GM21619 (cell line): ENCODE data around the gene SEPTIN5.
"Not testable (repeated sequence)": the region's sequence is repeated elsewhere in the genome, so short reads cannot be mapped to it uniquely, and the experiment has no call there.

ENCODE experiments used
- ATAC-seq: cut with Tn5 transposase; IDR thresholded peaks from one replicate; pipeline ENCODE4 v1.9.1; 2021; ENCODE audit not compliant: unreplicated experiment

The SEPTIN5 gene

DNA sequence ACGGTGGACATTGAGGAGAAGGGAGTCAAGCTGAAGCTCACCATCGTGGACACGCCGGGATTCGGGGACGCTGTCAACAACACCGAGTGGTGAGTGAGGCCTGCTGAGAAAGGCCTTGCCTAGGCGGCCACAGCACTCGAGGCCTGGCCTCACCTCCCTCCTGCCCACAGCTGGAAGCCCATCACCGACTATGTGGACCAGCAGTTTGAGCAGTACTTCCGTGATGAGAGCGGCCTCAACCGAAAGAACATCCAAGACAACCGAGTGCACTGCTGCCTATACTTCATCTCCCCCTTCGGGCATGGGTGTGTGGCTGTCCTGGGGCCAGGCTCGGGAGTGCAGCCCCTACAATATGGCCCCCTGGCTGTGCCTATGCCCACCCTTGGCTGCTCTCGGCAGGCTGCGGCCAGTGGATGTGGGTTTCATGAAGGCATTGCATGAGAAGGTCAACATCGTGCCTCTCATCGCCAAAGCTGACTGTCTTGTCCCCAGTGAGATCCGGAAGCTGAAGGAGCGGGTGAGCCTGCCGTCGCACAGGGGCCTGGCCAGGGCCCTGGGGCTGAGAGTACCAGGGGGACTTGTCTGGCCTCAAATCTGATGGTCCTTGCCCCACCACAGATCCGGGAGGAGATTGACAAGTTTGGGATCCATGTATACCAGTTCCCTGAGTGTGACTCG lies 6.0 kb downstream of the SEPTIN5 start:
- no peak for ATAC-seq

DNA sequence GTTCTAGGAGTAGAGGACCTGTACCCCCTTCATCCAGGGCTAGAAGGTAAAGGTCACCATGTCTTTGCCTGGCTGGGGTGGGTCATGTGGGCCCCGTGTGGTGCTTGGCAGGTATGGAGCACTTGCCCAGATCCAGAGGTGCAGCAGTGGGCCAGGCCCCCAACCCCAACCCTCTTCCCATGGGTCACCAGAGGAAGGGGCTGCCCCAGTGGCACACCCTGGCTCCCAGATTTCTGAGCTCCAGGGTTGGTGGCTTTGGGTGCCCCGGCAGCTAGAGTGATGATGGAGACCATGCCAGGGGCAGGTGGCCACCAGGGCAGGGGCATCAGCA lies 6.7 kb downstream of the SEPTIN5 start:
- no peak for ATAC-seq

DNA sequence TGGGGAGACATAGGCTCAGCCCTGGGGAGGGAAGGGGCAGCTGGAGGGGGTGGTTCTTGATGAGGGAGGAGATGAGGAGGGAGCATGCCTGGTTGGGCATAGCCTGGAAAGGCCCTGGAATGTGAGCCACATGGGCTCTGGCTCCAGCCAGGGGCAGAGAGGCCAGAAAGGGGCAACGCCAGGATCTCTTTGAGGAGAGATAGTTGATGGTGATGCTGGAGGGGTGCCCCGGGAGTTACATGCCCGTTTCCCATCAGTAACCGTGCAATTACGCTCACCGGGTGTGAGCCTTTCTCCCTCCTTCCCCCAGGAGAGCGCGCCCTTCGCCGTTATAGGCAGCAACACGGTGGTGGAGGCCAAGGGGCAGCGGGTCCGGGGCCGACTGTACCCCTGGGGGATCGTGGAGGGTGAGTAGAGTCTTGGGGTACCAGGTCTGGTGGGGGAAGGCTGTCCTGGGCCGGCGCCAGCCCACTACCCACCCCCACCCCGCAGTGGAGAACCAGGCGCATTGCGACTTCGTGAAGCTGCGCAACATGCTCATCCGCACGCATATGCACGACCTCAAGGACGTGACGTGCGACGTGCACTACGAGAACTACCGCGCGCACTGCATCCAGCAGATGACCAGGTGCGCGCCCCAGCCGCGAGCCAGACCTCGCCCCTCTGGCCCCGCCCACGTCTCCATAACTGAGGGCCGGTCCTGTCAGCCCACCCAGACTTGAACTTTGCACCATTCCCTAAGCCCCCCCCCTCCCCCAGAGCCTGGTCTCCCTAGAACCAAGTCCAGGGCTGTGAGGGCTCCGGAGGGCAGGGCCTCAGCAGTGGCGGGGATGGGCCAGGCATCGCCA lies 7.3 kb downstream of the SEPTIN5 start:
- no peak for ATAC-seq

DNA sequence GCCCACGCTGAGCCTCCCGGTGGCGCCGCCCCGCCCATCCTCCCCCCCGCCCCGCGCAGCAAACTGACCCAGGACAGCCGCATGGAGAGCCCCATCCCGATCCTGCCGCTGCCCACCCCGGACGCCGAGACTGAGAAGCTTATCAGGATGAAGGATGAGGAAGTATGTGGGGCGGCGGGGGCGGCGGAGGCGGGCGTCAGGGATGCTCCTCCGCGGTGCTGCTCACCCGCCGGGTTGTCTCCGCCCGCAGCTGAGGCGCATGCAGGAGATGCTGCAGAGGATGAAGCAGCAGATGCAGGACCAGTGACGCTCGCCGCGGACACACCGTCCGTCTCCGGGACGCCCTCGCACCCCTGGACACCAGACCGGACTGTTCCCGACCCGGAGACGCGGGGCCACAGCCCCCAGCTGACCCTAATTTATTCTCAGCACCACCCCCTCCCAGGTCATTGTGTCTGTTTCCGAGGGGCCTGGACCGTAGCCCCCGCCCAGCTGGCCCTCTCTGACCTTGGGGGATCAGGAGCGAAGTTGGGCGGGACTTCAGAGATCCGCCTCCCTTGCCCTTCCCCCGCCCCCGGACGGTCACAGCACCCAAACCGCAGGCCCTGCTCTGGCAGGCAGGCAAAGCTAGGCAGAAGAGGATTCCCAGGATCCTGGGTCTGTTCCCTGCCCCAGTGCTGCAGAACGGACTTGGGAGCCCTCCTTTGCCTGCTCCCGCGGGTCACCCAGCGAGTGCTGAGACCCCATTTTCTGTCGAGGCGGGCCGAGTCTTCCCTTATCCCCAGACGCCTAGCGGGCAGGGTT lies 8.1 kb downstream of the SEPTIN5 start:
- ATAC-seq: no peak

DNA sequence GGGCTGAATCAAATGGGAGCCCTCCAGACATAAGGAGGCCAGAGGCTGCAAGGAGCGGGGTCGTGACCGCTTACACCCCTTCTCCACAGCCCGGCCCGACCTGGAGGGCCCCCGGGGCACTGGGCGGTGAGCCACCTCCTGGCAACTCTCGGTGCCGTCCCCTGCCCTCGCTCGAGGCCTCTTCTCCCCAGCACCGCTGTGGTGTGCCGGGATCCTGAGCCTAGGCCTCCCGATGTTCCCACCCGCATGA lies 8.6 kb downstream of the SEPTIN5 start:
- no peak for ATAC-seq

DNA sequence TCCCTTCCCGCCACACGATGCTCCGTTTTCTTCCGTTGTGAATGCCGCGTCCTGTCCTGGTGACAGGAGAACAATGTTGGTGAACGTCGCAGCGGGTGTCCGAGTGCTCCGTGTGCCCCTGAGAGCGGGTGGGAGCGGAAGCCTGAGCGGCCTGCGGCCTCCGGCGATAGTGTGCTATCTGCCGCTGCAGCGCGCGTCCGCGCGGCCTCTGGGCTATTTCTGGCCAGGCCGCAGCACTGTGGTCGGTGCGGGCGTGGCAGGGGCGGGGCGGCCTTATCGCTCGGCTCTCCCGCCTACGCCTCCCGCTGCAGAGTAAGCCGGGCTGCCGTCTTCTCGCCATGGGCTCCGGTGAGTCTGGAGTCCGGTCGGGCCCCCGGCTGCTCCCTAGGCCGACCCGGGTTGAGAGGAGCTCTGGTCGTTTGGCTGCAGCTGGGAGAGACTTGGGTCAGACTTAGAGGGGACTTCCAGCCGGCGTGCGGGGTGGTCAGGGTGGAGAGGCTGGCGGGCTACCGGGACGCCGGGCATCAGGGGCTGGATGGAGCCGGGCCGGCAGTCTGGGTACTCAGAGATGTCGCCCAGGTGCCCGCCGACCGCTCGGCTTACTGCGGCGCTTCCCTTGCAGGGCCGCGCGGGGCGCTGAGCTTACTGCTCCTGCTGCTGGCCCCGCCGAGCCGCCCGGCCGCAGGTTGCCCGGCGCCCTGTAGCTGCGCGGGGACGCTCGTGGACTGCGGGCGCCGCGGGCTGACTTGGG lies 9.1 kb downstream of the SEPTIN5 start, which contains the start of gene GP1BB:
Gene GP1BB, plus strand, starts transcription at position 308 of the 751 bp plus-strand sequence. Its CDS starts 31 bp downstream, at position 339.
- ATAC-seq: no peak

DNA sequence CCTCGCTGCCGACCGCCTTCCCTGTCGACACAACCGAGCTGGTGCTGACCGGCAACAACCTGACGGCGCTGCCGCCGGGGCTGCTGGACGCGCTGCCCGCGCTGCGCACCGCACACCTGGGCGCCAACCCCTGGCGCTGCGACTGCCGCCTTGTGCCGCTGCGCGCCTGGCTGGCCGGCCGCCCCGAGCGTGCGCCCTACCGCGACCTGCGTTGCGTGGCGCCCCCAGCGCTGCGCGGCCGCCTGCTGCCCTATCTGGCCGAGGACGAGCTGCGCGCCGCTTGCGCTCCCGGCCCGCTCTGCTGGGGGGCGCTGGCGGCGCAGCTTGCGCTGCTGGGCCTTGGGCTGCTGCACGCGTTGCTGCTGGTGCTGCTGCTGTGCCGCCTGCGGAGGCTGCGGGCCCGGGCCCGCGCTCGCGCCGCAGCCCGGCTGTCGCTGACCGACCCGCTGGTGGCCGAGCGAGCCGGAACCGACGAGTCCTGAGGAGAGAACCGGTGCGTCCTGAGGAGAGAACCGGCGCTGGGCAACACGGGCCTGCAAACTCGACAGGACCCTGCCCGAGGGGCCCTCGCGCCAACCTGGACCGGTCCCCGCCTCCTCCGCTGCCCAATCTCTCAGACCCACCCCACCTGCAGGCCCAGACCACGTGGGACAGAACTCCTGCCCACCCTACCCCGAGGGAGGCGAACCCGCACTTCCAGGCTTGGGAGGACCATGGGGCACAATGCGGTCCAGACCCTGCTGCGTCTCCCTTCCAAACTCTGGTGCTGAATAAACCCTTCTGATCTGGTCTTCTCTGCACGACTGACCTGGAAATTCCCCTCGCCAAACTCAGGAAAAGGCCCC lies 9.9 kb downstream of the SEPTIN5 start:
- ATAC-seq: no peak

DNA sequence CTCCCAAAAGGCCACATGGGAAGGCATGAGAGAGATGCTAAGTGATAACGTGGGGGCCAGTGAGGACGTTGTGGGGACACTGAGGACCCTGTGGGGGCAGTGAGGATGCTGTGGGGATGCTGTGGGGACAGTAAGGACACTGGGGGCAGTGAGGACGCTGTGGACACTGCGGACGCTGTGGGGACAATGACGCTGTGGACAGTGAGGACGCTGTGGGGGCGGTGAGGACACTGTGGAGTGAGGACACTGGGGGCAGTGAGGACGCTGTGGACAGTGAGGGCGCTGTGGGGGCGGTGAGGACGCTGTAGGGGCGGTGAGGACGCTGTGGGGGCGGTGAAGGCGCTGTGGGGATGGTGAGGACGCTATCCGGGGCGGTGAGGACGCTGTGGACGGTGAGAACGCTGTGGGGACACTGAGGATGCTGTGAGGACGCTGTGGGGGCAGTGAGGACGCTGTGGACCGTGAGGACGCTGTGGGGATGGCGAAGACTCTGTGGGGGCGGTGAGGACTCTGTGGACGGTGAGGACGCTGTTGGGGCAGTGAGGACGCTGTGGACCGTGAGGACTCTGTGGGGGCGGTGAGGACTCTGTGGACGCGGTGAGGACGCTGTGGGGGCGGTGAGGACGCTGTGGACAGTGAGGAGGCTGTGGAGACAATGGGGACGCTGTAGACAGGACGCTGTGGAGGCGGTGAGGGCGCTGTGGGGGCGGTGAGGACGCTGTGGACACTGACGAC lies 10.8 kb downstream of the SEPTIN5 start:
- no peak for ATAC-seq

DNA sequence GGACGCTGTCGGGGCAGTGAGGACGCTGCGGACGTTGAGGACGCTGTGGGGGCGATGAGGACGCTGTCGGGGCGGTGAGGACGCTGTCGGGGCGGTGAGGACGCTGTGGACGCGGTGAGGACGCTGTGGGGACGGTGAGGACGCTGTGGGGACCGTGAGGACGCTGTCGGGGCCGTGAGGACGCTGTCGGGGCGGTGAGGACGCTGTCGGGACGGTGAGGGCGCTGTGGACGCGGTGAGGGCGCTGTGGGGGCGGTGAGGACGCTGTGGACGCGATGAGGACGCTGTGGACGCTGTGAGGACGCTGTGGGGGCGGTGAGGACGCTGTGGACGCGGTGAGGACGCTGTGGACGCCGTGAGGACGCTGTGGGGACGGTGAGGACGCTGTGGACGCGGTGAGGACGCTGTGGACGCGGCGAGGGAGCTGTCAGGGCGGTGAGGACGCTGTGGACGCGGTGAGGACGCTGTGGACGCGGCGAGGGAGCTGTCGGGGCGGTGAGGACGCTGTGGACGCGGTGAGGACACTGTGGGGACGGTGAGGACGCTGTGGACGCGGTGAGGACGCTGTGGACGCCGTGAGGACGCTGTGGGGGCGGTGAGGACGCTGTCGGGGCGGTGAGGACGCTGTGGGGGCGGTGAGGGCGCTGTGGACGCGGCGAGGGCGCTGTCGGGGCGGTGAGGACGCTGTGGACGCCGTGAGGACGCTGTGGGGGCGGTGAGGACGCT lies 11.9 kb downstream of the SEPTIN5 start:
- not testable (repeated sequence) for ATAC-seq

DNA sequence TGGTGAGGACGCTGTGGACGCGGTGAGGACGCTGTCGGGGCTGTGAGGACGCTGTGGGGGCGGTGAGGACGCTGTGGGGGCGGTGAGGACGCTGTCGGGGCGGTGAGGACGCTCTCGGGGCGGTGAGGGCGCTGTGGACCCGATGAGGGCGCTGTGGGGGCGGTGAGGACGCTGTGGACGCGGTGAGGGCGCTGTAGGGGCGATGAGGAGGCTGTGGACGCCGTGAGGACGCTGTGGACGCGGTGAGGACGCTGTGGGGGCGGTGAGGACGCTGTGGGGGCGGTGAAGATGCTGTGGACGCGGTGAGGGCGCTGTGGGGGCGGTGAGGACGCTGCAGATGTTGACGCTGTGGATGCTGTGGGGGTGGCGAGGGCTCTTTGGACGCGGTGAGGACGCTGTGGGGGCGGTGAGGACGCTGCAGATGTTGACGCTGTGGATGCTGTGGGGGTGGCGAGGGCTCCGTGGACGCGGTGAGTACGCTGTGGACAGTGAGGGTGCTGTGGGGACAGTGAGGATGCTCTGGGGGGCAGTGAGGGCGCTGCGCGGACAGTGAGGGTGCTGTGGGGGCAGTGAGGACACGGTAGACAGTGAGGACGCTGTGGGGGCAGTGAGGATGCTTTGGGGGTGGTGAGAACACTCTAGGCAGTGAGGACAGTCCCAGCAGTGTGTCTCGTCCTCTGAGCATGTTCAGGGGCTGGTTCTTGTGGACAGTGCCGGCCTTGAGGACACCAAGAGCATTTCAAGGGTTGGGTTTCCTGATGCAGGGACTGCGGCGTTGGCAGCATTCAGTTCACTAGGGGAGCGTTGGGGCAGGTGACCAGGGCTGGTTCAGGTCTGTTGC lies 13.2 kb downstream of the SEPTIN5 start:
- no peak for ATAC-seq

DNA sequence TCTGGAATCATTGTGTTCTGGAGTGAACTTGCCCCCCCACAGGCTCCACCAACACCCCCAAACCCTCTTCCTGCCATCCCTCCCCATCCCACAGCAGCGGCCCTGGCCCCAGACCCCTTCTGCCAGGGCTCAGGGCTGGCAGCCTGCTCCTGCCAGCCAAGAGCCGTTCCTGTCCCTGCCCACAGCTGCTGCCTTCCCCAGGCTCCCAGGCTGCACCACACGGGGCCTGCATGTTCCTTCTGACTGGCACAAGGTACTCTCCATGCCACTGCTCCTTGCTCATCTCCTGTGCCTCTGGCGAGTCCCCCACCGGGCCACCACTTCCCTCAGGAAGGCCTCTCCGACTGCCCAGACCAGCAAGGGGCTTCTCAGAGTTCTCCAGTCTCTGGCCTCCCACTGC lies 14.0 kb downstream of the SEPTIN5 start:
- no peak for ATAC-seq

DNA sequence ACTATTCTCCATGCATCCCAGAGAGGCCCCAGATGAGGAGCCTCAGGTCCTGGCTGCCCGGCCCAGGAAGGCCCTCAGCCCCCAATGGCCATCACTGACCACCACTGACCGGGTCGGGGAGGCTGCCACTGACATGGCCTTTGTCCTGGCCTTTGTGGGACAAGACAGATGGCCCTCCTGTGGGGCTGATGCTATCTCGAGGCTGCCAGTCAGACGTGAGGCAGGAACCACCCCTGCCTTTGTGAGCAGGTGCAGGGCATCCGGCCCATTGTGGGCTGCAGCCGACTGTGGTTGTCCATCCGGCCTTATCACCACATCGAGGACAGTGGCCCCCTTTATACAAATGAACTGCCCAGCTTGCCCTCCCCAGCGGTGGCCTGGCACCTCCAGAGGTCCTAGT lies 14.5 kb downstream of the SEPTIN5 start:
- no peak for ATAC-seq

DNA sequence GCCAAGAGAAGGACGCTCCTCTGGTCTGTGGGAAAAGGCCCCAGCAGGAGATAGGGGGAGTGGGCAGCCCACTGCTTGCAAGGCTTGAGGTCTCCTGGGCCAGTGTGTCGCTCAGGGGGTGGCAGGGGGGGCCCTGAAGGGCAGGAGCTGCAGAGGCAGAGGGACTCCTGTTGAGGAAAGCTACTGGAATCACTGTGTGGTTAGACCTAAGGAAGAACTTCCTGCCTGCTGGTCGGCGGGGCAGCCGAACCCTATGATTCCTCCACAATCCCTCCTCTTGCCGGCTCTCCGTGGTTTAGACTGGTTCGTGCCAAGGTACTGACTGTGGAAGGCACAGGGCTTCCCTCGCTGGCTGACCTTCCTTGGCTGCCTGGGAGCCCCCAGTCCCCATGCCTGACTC lies 15.2 kb downstream of the SEPTIN5 start:
- ATAC-seq: no peak

DNA sequence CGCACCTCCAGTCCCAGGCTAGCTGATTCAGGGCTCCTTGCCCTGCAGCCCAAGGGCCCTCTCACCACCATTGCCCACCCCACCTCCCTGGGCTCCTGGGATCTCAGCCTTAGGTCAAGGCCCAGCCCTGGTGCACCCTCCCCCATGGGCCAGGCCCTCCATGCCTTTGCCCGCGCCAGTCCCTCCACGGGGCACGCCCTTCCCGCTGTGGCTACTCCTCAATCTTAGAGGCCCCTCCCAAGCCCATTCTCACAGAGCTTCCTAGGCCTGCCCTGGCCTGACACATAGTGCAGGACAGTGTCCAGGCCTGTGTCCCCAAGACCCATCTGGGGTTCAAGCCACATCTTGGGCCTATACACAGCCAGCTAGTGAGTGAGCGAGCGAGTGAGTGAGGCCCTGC lies 15.9 kb downstream of the SEPTIN5 start:
- no peak for ATAC-seq

DNA sequence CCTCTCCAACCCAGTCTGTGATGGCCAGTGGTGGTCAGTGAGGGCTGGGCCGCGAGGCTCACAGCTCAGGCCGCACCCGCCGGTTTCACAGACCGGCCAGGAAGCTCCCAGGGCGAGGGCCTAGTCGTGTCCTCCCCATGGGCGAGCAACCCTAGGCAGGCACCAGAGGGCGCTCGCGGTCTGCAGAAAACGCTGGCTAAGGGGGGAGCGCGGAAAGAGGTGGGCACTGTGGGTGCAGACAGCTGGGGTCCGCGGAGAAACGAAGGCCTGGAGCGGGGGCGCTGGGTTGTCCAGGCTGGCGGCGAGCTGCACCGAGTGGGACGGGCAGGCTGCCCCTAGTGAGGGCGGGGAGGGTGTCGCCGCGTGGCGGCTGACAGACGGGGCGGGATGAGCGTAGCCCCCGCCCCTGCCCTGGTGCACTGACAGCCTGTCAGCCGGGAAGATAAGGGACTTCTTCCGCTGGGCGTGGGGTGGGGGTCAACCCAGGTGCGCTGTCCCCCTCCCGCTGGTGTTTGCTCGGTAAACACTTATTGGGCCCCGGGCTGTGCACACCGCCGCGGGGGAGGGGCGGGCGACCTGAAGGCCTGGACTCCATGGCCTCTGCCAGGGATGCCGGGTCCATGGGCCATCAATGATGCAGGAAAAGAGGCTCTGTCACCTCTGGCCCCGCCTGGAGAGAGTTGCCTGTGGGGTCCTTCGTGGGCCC lies 16.5 kb downstream of the SEPTIN5 start:
- no peak for ATAC-seq

DNA sequence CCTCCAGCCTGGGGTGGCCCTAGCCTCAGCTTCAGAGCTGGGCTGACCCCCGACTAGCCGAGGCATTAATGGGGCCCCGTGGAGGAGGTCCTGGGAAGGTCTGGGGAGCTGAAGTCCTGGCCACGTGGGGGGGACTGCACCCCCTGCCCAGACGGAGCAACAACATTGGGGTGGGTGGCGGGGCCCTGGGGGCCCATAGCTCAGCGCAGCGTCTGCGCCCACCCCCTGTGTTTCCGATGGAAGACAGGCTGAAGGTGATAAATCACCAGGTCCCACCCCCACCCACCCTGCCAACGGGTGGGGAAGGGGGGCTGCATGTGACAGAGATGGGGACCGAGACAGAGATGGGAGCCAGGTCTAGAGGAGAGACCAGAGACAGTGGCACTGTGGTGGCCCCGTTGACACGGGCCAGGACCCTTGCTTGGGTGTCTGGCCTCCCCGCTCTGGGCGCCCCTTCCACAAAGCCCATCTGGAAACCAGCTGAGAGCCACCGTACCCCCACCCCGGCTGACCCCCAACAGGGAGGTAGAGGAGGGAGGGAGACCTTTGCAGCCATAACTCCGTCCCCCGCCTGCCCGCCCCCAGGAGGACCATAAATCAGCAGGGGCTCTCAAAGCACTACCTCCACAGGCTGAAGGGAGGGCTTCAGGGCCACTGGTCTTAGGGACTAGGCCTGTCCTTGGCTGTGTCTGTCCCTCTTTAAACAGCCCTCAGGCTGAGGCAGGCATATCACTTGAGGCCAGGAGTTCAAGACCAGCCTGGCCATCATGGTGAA lies 17.2 kb downstream of the SEPTIN5 start:
- ATAC-seq: no peak
